Kidney epithelial cell (primary cell): ENCODE results near the gene C19orf67. TPM values are rescaled to one million over a fixed set of nuclear protein-coding genes. Genes with fewer than 3 reads are reported as not detected.
A peak's percentile ranks its signal among the peaks of the same experiment; 100 is the strongest.
"Not testable (repeated sequence)": the region's sequence is repeated elsewhere in the genome, so short reads cannot be mapped to it uniquely, and the experiment has no call there.

Source experiments
- DNase-seq: peaks from one replicate; pipeline ENCODE4 v3.0.0-alpha.2; 2010; ENCODE audit warnings: low read depth
- H3K27me3 ChIP-seq: 2 replicates; pipeline ENCODE4 v1.6.0; 2011; ENCODE audit warnings: low read length; ENCODE audit not compliant: control insufficient read depth, insufficient read depth
- H3K36me3 ChIP-seq: 2 replicates; pipeline ENCODE4 v1.5.1; 2011; ENCODE audit warnings: low read length; ENCODE audit not compliant: control insufficient read depth, insufficient read depth
- H3K4me3 ChIP-seq: 2 replicates; pipeline ENCODE4 v1.5.1; 2011; ENCODE audit warnings: low read depth, mild to moderate bottlenecking, control low read depth, low read length
- CTCF ChIP-seq: IDR thresholded peaks from 2 replicates; pipeline ENCODE4 v1.5.1; 2011; ENCODE audit warnings: mild to moderate bottlenecking, moderate library complexity, low read length, control low read depth, inconsistent platforms; ENCODE audit not compliant: insufficient read depth, poor library complexity, severe bottlenecking
- total RNA-seq: library from RNA; depleted of rRNA; stranded (reverse); fragments of >200 nt; gene quantifications from 2 replicates; pipeline ENCODE4 v1.2.3, GENCODE V29; 2015

Gene C19orf67
- total RNA-seq, 1 donor from 2014 or later: not detected

- Histone ChIP-seq H3K27me3 (peaks cover 2% of the 10 kb centered on the region), H3K4me3 (no peak overlapping the region), H3K36me3 (peaks cover 1% of the 10 kb centered on the region)
- DNase-seq: no peak
- TF ChIP-seq CTCF: no peak
These were observed 35.1 kb downstream of the C19orf67 start for GRCh38 chr19:14050512-14050911.

- peaks cover 1% of the 10 kb centered on the region for H3K36me3 ChIP-seq
- no peak for DNase-seq
- no peaks in the 10 kb centered on the region for H3K27me3 ChIP-seq
- peak; percentile 93 for TF ChIP-seq CTCF
- H3K4me3 ChIP-seq: no peak overlapping the region
These were observed 37.0 kb downstream of the C19orf67 start for GRCh38 chr19:14048443-14049153.

GRCh38 chr19:14047866-14048265 lies 37.7 kb downstream of the C19orf67 start:
- H3K27me3 ChIP-seq, H3K36me3 ChIP-seq, H3K4me3 ChIP-seq, DNase-seq: not testable (repeated sequence)

GRCh38 chr19:14042659-14043608 lies 42.6 kb downstream of the C19orf67 start:
- not testable (repeated sequence) for H3K36me3 ChIP-seq, DNase-seq, H3K4me3 ChIP-seq, H3K27me3 ChIP-seq
- peak; percentile 39 for TF ChIP-seq CTCF

- H3K27me3 ChIP-seq: no peaks in the 10 kb centered on the region
- DNase-seq: no peak
- H3K4me3 ChIP-seq: no peak overlapping the region
- TF ChIP-seq CTCF: no peak
- H3K36me3 ChIP-seq: no peaks in the 10 kb centered on the region
These were observed 46.4 kb downstream of the C19orf67 start for GRCh38 chr19:14039181-14039580.

GRCh38 chr19:14035706-14036105 lies 49.9 kb downstream of the C19orf67 start:
- no peak for TF ChIP-seq CTCF
- H3K27me3 ChIP-seq: peaks cover 4% of the 10 kb centered on the region
- no peak overlapping the region for H3K4me3 ChIP-seq
- H3K36me3 ChIP-seq: no peaks in the 10 kb centered on the region
- no peak for DNase-seq

GRCh38 chr19:14035159-14035558 lies 50.4 kb downstream of the C19orf67 start:
- not testable (repeated sequence) for H3K36me3 ChIP-seq, H3K27me3 ChIP-seq, H3K4me3 ChIP-seq, DNase-seq
